Measurements from ENCODE around the gene EPN2. TPM values are rescaled to one million over a fixed set of nuclear protein-coding genes. Genes with fewer than 3 reads are reported as not detected.
A peak's percentile ranks its signal among the peaks of the same experiment; 100 is the strongest.
"Not testable (repeated sequence)": the region's sequence is repeated elsewhere in the genome, so short reads cannot be mapped to it uniquely, and the experiment has no call there.

Gene EPN2
- polyA plus RNA-seq, 1 donor: 24.2 TPM

- Histone ChIP-seq H3K4me3 (ENCODE audit: low read length) (no peak overlapping the region), H3K27me3 (ENCODE audit: control insufficient read depth, insufficient read depth, low read length) (no peaks in the 10 kb centered on the region), H3K36me3 (ENCODE audit: control insufficient read depth, insufficient read depth, low read length) (no peaks in the 10 kb centered on the region), H3K9me3 (ENCODE audit: control insufficient read depth, low read depth, low read length) (no peaks in the 10 kb centered on the region), H3K27ac (ENCODE audit: low read length) (no peak overlapping the region), H3K4me1 (ENCODE audit: control insufficient read depth, insufficient read depth, low read length) (peaks cover 10% of the 10 kb centered on the region)
- no CpG with 5 or more reads among the region's 3 CpGs for WGBS (ENCODE audit: insufficient coverage, low lambda C conversion rate)
- DNase-seq: no peak
Observed at GRCh38 chr17:19268611-19269010, 31.4 kb downstream of the EPN2 start.

- no peak for DNase-seq
- no peak overlapping the region for H3K4me3 ChIP-seq (ENCODE audit: low read length)
- no CpG with 5 or more reads among the region's 1 CpG for WGBS (ENCODE audit: insufficient coverage, low lambda C conversion rate)
- H3K36me3 ChIP-seq (ENCODE audit: control insufficient read depth, insufficient read depth, low read length): peaks cover 1% of the 10 kb centered on the region
- H3K9me3 ChIP-seq (ENCODE audit: control insufficient read depth, low read depth, low read length): no peaks in the 10 kb centered on the region
- H3K4me1 ChIP-seq (ENCODE audit: control insufficient read depth, insufficient read depth, low read length): peaks cover 10% of the 10 kb centered on the region
- no peak overlapping the region for H3K27ac ChIP-seq (ENCODE audit: low read length)
- no peaks in the 10 kb centered on the region for H3K27me3 ChIP-seq (ENCODE audit: control insufficient read depth, insufficient read depth, low read length)
Observed at GRCh38 chr17:19269106-19269505, 31.9 kb downstream of the EPN2 start.

- Histone ChIP-seq H3K36me3 (ENCODE audit: control insufficient read depth, insufficient read depth, low read length) (peaks cover 6% of the 10 kb centered on the region), H3K27ac (ENCODE audit: low read length) (no peak overlapping the region), H3K4me1 (ENCODE audit: control insufficient read depth, insufficient read depth, low read length) (peaks cover 10% of the 10 kb centered on the region), H3K27me3 (ENCODE audit: control insufficient read depth, insufficient read depth, low read length) (no peaks in the 10 kb centered on the region), H3K4me3 (ENCODE audit: low read length) (no peak overlapping the region), H3K9me3 (ENCODE audit: control insufficient read depth, low read depth, low read length) (no peaks in the 10 kb centered on the region)
- DNase-seq: no peak
- WGBS (ENCODE audit: insufficient coverage, low lambda C conversion rate): 100% methylated on average over 1 of the region's 3 CpGs
Observed at GRCh38 chr17:19269641-19270040, 32.5 kb downstream of the EPN2 start.

- Histone ChIP-seq H3K36me3 (ENCODE audit: control insufficient read depth, insufficient read depth, low read length) (peaks cover 6% of the 10 kb centered on the region), H3K4me1 (ENCODE audit: control insufficient read depth, insufficient read depth, low read length) (peaks cover 10% of the 10 kb centered on the region), H3K4me3 (ENCODE audit: low read length) (no peak overlapping the region), H3K27ac (ENCODE audit: low read length) (no peak overlapping the region), H3K9me3 (ENCODE audit: control insufficient read depth, low read depth, low read length) (no peaks in the 10 kb centered on the region), H3K27me3 (ENCODE audit: control insufficient read depth, insufficient read depth, low read length) (no peaks in the 10 kb centered on the region)
- DNase-seq: no peak
- no CpG with 5 or more reads among the region's 3 CpGs for WGBS (ENCODE audit: insufficient coverage, low lambda C conversion rate)
Observed at GRCh38 chr17:19270347-19270703, 33.2 kb downstream of the EPN2 start.

- Histone ChIP-seq H3K9me3 (ENCODE audit: control insufficient read depth, low read depth, low read length) (no peaks in the 10 kb centered on the region), H3K36me3 (ENCODE audit: control insufficient read depth, insufficient read depth, low read length) (peaks cover 6% of the 10 kb centered on the region), H3K27ac (ENCODE audit: low read length) (no peak overlapping the region), H3K27me3 (ENCODE audit: control insufficient read depth, insufficient read depth, low read length) (no peaks in the 10 kb centered on the region), H3K4me3 (ENCODE audit: low read length) (no peak overlapping the region), H3K4me1 (ENCODE audit: control insufficient read depth, insufficient read depth, low read length) (peaks cover 10% of the 10 kb centered on the region)
- peak in 1 of 2 donors; percentile 51 for DNase-seq
- WGBS (ENCODE audit: insufficient coverage, low lambda C conversion rate): 83% methylated on average over 1 of the region's 13 CpGs
Observed at GRCh38 chr17:19270704-19271611, 33.8 kb downstream of the EPN2 start.

- no peaks in the 10 kb centered on the region for H3K27me3 ChIP-seq (ENCODE audit: control insufficient read depth, insufficient read depth, low read length)
- H3K9me3 ChIP-seq (ENCODE audit: control insufficient read depth, low read depth, low read length): no peaks in the 10 kb centered on the region
- H3K4me3 ChIP-seq (ENCODE audit: low read length): no peak overlapping the region
- no peak for DNase-seq
- H3K36me3 ChIP-seq (ENCODE audit: control insufficient read depth, insufficient read depth, low read length): peaks cover 6% of the 10 kb centered on the region
- peaks cover 10% of the 10 kb centered on the region for H3K4me1 ChIP-seq (ENCODE audit: control insufficient read depth, insufficient read depth, low read length)
- no CpG with 5 or more reads among the region's 10 CpGs for WGBS (ENCODE audit: insufficient coverage, low lambda C conversion rate)
- H3K27ac ChIP-seq (ENCODE audit: low read length): no peak overlapping the region
Observed at GRCh38 chr17:19271780-19272357, 34.7 kb downstream of the EPN2 start.

GRCh38 chr17:19273731-19274130 lies 36.6 kb downstream of the EPN2 start:
- no CpG with 5 or more reads among the region's 7 CpGs for WGBS (ENCODE audit: insufficient coverage, low lambda C conversion rate)
- peaks cover 6% of the 10 kb centered on the region for H3K36me3 ChIP-seq (ENCODE audit: control insufficient read depth, insufficient read depth, low read length)
- no peak overlapping the region for H3K4me3 ChIP-seq (ENCODE audit: low read length)
- no peak for DNase-seq
- peaks cover 10% of the 10 kb centered on the region for H3K4me1 ChIP-seq (ENCODE audit: control insufficient read depth, insufficient read depth, low read length)
- H3K9me3 ChIP-seq (ENCODE audit: control insufficient read depth, low read depth, low read length): no peaks in the 10 kb centered on the region
- H3K27me3 ChIP-seq (ENCODE audit: control insufficient read depth, insufficient read depth, low read length): no peaks in the 10 kb centered on the region
- no peak overlapping the region for H3K27ac ChIP-seq (ENCODE audit: low read length)

- Histone ChIP-seq H3K27me3 (ENCODE audit: control insufficient read depth, insufficient read depth, low read length) (no peaks in the 10 kb centered on the region), H3K9me3 (ENCODE audit: control insufficient read depth, low read depth, low read length) (no peaks in the 10 kb centered on the region), H3K36me3 (ENCODE audit: control insufficient read depth, insufficient read depth, low read length) (peaks cover 6% of the 10 kb centered on the region), H3K4me3 (ENCODE audit: low read length) (no peak overlapping the region), H3K4me1 (ENCODE audit: control insufficient read depth, insufficient read depth, low read length) (peaks cover 10% of the 10 kb centered on the region), H3K27ac (ENCODE audit: low read length) (no peak overlapping the region)
- WGBS (ENCODE audit: insufficient coverage, low lambda C conversion rate): no CpG with 5 or more reads among the region's 3 CpGs
- no peak for DNase-seq
Observed at GRCh38 chr17:19274893-19275292, 37.7 kb downstream of the EPN2 start.

- Histone ChIP-seq H3K9me3 (ENCODE audit: control insufficient read depth, low read depth, low read length) (no peaks in the 10 kb centered on the region), H3K27me3 (ENCODE audit: control insufficient read depth, insufficient read depth, low read length) (no peaks in the 10 kb centered on the region), H3K27ac (ENCODE audit: low read length) (no peak overlapping the region), H3K4me3 (ENCODE audit: low read length) (no peak overlapping the region), H3K4me1 (ENCODE audit: control insufficient read depth, insufficient read depth, low read length) (peaks cover 4% of the 10 kb centered on the region), H3K36me3 (ENCODE audit: control insufficient read depth, insufficient read depth, low read length) (peaks cover 6% of the 10 kb centered on the region)
- DNase-seq: no peak
- 100% methylated on average over 2 of the region's 3 CpGs for WGBS (ENCODE audit: insufficient coverage, low lambda C conversion rate)
Observed at GRCh38 chr17:19275457-19276127, 38.4 kb downstream of the EPN2 start.

GRCh38 chr17:19278284-19278683 lies 41.1 kb downstream of the EPN2 start:
- not testable (repeated sequence) for H3K27me3 ChIP-seq (ENCODE audit: control insufficient read depth, insufficient read depth, low read length); H3K4me1 ChIP-seq (ENCODE audit: control insufficient read depth, insufficient read depth, low read length); H3K9me3 ChIP-seq (ENCODE audit: control insufficient read depth, low read depth, low read length); H3K27ac ChIP-seq (ENCODE audit: low read length); DNase-seq; H3K4me3 ChIP-seq (ENCODE audit: low read length)
- H3K36me3 ChIP-seq (ENCODE audit: control insufficient read depth, insufficient read depth, low read length): peaks cover 17% of the 10 kb centered on the region
- 80% methylated on average over 1 of the region's 4 CpGs for WGBS (ENCODE audit: insufficient coverage, low lambda C conversion rate)
